ENCODE data around the gene C19orf47. TPM values are rescaled to one million over a fixed set of nuclear protein-coding genes. Genes with fewer than 3 reads are reported as not detected.

Gene C19orf47, protein sequence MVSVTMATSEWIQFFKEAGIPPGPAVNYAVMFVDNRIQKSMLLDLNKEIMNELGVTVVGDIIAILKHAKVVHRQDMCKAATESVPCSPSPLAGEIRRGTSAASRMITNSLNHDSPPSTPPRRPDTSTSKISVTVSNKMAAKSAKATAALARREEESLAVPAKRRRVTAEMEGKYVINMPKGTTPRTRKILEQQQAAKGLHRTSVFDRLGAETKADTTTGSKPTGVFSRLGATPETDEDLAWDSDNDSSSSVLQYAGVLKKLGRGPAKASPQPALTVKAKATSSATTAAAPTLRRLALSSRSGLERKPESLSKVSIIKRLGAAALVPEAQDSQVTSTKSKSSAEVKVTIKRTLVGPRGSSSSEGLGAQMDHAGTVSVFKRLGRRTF
- total RNA-seq = 10 to 100 TPM; 12.3 to 16.5 (median 13.8) TPM

GRCh38 chr19:40348125-40348913 is at the start of gene C19orf47, which contains the start of gene PLD3:
C19orf47 (minus strand) TSS chr19:40348397; CDS start chr19:40341857, 6,540 bp downstream.
PLD3 (plus strand) TSS chr19:40348695; CDS start chr19:40366484, 17,789 bp downstream.
- no peaks in the 10 kb centered on the region for H3K9me3 ChIP-seq
- 0% methylated on average over 2 to 45 of the region's 77 CpGs for WGBS, 2 donors (ENCODE audit: low coverage in 1 of 2)
- peak; percentile 99 for DNase-seq
- H3K4me1 ChIP-seq = peaks cover 11 to 22% (median 18%) of the 10 kb centered on the region in 4 donors
- H3K27me3 ChIP-seq = no peaks in the 10 kb centered on the region
- peak within 1 kb of the TSS; percentile 59 to 95 (median 77) for H3K4me3 ChIP-seq
- peak within 1 kb of the TSS; percentile 81 to 88 (median 84) for H3K27ac ChIP-seq
- intact Hi-C loops (cut with DNase I; ENCODE audit: low total_unique reads) = no loop called here
- TF ChIP-seq POLR2AphosphoS5 (IDR thresholded peaks at IDR 0.05) (peak; percentile 96 to 98 (median 97)), EP300 (IDR thresholded peaks at IDR 0.05; ENCODE audit: low read depth) (no peak), CTCF (IDR thresholded peaks at IDR 0.05) (peak in 1 of 5 experiments; percentile 25), POLR2A (IDR thresholded peaks at IDR 0.05) (peak; percentile 87)
- no peaks in the 10 kb centered on the region for H3K36me3 ChIP-seq
- in situ Hi-C loops (cut with MboI; ENCODE audit: low pct_ligation_motif_present in 1 of 4, low pct_unique_long_range_greater_than_20kb in 1 of 4, low sequenced_read_pairs in 3 of 4) = no loop called here

GRCh38 chr19:40397568-40397906 is 49.3 kb upstream of the C19orf47 start:
- Histone ChIP-seq H3K36me3 (no peaks in the 10 kb centered on the region), H3K27me3 (no peaks in the 10 kb centered on the region), H3K4me3 (no peak overlapping the region), H3K4me1 (no peaks in the 10 kb centered on the region), H3K9me3 (no peaks in the 10 kb centered on the region), H3K27ac (no peak overlapping the region)
- in situ Hi-C loops (cut with MboI; ENCODE audit: low pct_ligation_motif_present in 1 of 4, low pct_unique_long_range_greater_than_20kb in 1 of 4, low sequenced_read_pairs in 3 of 4) (no loop called here), intact Hi-C loops (cut with DNase I; ENCODE audit: low total_unique reads) (no loop called here)
- whole genome bisulfite sequencing, 2 donors (ENCODE audit: low coverage in 1 of 2) = 93 to 94% methylated on average over 3 to 16 of the region's 22 CpGs
- no peak for DNase-seq
- TF ChIP-seq EP300 (IDR thresholded peaks at IDR 0.05; ENCODE audit: low read depth) (no peak), POLR2A (IDR thresholded peaks at IDR 0.05) (no peak), CTCF (IDR thresholded peaks at IDR 0.05) (no peak), POLR2AphosphoS5 (IDR thresholded peaks at IDR 0.05) (no peak)

- DNase-seq = no peak
- intact Hi-C loops (cut with DNase I; ENCODE audit: low total_unique reads) = no loop called here
- Histone ChIP-seq H3K27ac (no peak overlapping the region), H3K9me3 (no peaks in the 10 kb centered on the region), H3K4me1 (no peaks in the 10 kb centered on the region), H3K27me3 (no peaks in the 10 kb centered on the region), H3K4me3 (no peak overlapping the region), H3K36me3 (no peaks in the 10 kb centered on the region)
- in situ Hi-C loops (cut with MboI; ENCODE audit: low pct_ligation_motif_present in 1 of 4, low pct_unique_long_range_greater_than_20kb in 1 of 4, low sequenced_read_pairs in 3 of 4) = no loop called here
- TF ChIP-seq CTCF (IDR thresholded peaks at IDR 0.05) (no peak), POLR2AphosphoS5 (IDR thresholded peaks at IDR 0.05) (no peak), EP300 (IDR thresholded peaks at IDR 0.05; ENCODE audit: low read depth) (no peak), POLR2A (IDR thresholded peaks at IDR 0.05) (no peak)
- 88% methylated on average over 20 of the region's 20 CpGs; no CpG with 5 or more reads in 1 of the 2 donors for WGBS, 2 donors (ENCODE audit: low coverage in 1 of 2)
These were observed 48.8 kb upstream of the C19orf47 start for GRCh38 chr19:40396886-40397567.

- H3K9me3 ChIP-seq = no peaks in the 10 kb centered on the region
- in situ Hi-C loops (cut with MboI; ENCODE audit: low pct_ligation_motif_present in 1 of 4, low pct_unique_long_range_greater_than_20kb in 1 of 4, low sequenced_read_pairs in 3 of 4) = no loop called here
- 81 to 98% methylated on average over 7 to 14 of the region's 14 CpGs for WGBS, 2 donors (ENCODE audit: low coverage in 1 of 2)
- no peaks in the 10 kb centered on the region for H3K27me3 ChIP-seq
- H3K36me3 ChIP-seq = no peaks in the 10 kb centered on the region
- no peak for DNase-seq
- intact Hi-C loops (cut with DNase I; ENCODE audit: low total_unique reads) = no loop called here
- TF ChIP-seq POLR2A (IDR thresholded peaks at IDR 0.05) = no peak
- no peak for TF ChIP-seq CTCF (IDR thresholded peaks at IDR 0.05)
- no peak for TF ChIP-seq POLR2AphosphoS5 (IDR thresholded peaks at IDR 0.05)
- TF ChIP-seq EP300 (IDR thresholded peaks at IDR 0.05; ENCODE audit: low read depth) = no peak
- no peak overlapping the region for H3K27ac ChIP-seq
- H3K4me1 ChIP-seq = no peaks in the 10 kb centered on the region
- H3K4me3 ChIP-seq = no peak overlapping the region
These were observed 47.8 kb upstream of the C19orf47 start for GRCh38 chr19:40395956-40396355.
